ENCODE results near the gene PITPNM3.

The PITPNM3 gene

DNA sequence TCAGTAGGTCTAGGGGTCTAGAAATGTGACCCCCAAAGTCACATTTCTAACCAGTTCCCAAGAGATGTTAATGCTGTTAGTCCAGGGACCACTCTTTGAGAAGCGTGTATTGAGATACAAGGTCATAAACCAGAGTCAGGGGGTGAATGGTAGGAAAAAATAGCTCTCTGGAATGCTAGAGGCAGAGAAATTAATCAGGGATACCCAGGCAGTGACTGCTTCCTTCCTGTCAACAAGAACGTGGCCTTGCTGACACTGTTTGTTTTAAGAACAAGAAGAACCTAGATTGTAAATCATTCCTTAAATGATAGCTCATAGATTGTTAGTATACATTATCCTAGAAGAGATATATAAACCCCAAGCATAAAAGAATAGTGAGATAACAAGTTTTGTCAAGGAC lies 43.8 kb downstream of the PITPNM3 start:
- Histone ChIP-seq H3K27me3 (ENCODE audit: control insufficient read depth, insufficient read depth, low read length) (no peaks in the 10 kb centered on the region), H3K79me2 (no peaks in the 10 kb centered on the region), H3K36me3 (ENCODE audit: control insufficient read depth, insufficient read depth, low read length) (no peaks in the 10 kb centered on the region), H3K4me2 (ENCODE audit: low read length) (no peak overlapping the region), H3K9ac (no peak overlapping the region), H3K9me3 (ENCODE audit: control insufficient read depth, low read length) (no peaks in the 10 kb centered on the region), H3K4me3 (ENCODE audit: low read depth, low read length) (no peak overlapping the region), H3K27ac (no peak overlapping the region), H3K4me1 (no peaks in the 10 kb centered on the region), H2AFZ (no peak overlapping the region)
- TF ChIP-seq, protein P1, sequence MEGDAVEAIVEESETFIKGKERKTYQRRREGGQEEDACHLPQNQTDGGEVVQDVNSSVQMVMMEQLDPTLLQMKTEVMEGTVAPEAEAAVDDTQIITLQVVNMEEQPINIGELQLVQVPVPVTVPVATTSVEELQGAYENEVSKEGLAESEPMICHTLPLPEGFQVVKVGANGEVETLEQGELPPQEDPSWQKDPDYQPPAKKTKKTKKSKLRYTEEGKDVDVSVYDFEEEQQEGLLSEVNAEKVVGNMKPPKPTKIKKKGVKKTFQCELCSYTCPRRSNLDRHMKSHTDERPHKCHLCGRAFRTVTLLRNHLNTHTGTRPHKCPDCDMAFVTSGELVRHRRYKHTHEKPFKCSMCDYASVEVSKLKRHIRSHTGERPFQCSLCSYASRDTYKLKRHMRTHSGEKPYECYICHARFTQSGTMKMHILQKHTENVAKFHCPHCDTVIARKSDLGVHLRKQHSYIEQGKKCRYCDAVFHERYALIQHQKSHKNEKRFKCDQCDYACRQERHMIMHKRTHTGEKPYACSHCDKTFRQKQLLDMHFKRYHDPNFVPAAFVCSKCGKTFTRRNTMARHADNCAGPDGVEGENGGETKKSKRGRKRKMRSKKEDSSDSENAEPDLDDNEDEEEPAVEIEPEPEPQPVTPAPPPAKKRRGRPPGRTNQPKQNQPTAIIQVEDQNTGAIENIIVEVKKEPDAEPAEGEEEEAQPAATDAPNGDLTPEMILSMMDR (IDR thresholded peaks at IDR 0.05) = no peak

DNA sequence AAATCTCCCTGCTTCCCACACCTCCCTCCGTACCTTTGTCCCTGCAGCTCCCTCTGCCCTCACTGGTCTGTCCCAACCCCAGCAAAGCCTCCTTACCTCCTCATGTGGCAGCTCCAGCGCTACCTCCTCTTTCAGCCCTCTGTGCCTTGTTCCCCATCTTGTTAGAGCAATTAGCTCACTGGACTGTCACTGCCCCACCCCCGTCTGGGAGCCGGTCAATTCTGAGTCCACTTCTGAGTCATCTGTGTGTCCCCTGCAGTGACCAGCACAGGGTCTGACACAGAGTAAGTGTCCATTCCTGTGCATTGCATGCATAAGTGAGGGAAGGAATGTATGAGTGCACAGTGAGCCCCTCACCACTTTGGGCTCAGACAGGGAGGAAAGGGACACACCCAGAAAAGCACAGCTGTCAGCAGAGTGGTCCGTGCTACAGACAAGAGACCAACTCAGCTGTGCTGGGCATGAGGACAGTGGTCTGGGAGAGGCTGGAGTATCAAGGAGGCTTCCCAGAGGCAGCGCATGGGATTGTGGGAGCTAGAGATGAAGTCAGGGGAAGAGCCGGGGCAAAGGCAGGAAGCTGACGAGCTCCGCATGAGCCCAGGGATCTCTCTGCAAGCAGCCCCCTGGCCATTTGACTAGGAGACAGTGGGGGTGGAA lies 45.9 kb downstream of the PITPNM3 start:
- H3K4me2 ChIP-seq (ENCODE audit: low read length) = no peak overlapping the region
- TF ChIP-seq, protein P1 (IDR thresholded peaks at IDR 0.05) = no peak
- H3K9me3 ChIP-seq (ENCODE audit: control insufficient read depth, low read length) = no peaks in the 10 kb centered on the region
- no peaks in the 10 kb centered on the region for H3K4me1 ChIP-seq
- H2AFZ ChIP-seq = no peak overlapping the region
- no peaks in the 10 kb centered on the region for H3K79me2 ChIP-seq
- H3K27me3 ChIP-seq (ENCODE audit: control insufficient read depth, insufficient read depth, low read length) = no peaks in the 10 kb centered on the region
- H3K9ac ChIP-seq = no peak overlapping the region
- no peaks in the 10 kb centered on the region for H3K36me3 ChIP-seq (ENCODE audit: control insufficient read depth, insufficient read depth, low read length)
- H3K4me3 ChIP-seq (ENCODE audit: low read depth, low read length) = no peak overlapping the region
- no peak overlapping the region for H3K27ac ChIP-seq

DNA sequence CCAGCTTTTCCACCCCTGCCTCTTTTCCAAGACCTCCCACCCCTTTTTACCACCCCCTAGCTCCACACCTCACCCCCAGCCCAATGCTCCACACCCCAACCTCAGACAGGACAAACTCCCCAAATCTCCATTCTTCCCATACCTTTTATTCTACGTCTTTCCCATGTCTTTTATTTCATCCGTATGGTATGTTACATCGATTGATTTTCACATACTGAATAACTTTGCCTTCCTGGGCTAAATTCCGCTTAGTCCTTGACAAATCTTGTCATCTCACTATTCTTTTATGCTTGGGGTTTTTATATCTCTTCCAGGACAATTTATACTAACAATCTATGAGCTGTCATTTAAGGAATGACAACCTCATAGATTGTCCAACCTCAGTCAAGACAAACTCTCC lies 46.4 kb downstream of the PITPNM3 start:
- Histone ChIP-seq H3K4me2 (ENCODE audit: low read length) (no peak overlapping the region), H3K79me2 (no peaks in the 10 kb centered on the region), H2AFZ (no peak overlapping the region), H3K9me3 (ENCODE audit: control insufficient read depth, low read length) (no peaks in the 10 kb centered on the region), H3K4me1 (no peaks in the 10 kb centered on the region), H3K4me3 (ENCODE audit: low read depth, low read length) (no peak overlapping the region), H3K36me3 (ENCODE audit: control insufficient read depth, insufficient read depth, low read length) (no peaks in the 10 kb centered on the region), H3K9ac (no peak overlapping the region), H3K27me3 (ENCODE audit: control insufficient read depth, insufficient read depth, low read length) (no peaks in the 10 kb centered on the region), H3K27ac (no peak overlapping the region)
- TF ChIP-seq, protein P1 (IDR thresholded peaks at IDR 0.05) = no peak

DNA sequence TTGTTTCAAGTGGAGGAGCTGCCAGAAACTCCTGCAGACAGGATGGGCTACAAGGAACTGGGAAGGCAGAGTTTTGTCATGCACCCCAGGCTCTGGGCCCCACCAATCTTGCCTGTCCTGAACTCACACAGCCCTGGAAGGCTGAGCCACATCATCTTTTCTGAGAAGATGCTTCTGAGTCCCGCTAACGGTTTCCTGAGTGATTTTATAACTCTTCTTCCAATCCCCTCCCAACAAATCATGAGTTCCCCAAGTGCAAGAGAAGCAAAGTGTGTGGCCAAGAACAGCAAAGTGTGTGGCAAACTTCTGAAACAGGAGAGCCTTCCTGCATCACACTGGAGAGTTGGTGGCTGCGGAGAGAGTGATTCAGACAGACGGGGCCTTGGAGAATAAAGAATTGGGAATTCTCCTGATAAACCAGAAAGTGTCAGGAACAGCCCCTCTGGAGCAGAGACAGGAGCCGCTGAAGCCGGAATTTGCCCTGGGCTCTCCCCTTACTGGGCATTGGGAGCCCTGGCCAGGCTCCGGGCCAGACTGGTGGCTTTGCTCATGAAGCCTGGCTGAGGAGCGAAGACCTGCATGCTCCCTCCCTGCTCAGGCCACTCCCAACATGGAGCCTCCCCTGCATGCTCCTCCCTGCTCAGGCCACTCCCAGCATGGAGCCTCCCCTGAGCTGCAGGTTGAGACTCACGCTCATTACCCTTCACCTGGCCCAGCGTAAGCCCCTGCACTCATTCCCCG lies 47.2 kb downstream of the PITPNM3 start:
- no peak overlapping the region for H3K27ac ChIP-seq
- H3K79me2 ChIP-seq = no peaks in the 10 kb centered on the region
- no peak overlapping the region for H3K9ac ChIP-seq
- no peaks in the 10 kb centered on the region for H3K9me3 ChIP-seq (ENCODE audit: control insufficient read depth, low read length)
- H3K4me1 ChIP-seq = no peaks in the 10 kb centered on the region
- H3K4me2 ChIP-seq (ENCODE audit: low read length) = no peak overlapping the region
- TF ChIP-seq, protein P1 (IDR thresholded peaks at IDR 0.05) = no peak
- H3K36me3 ChIP-seq (ENCODE audit: control insufficient read depth, insufficient read depth, low read length) = no peaks in the 10 kb centered on the region
- no peak overlapping the region for H3K4me3 ChIP-seq (ENCODE audit: low read depth, low read length)
- H3K27me3 ChIP-seq (ENCODE audit: control insufficient read depth, insufficient read depth, low read length) = no peaks in the 10 kb centered on the region
- H2AFZ ChIP-seq = no peak overlapping the region
